Keratinocyte (primary cell): ENCODE results near the gene IL31RA. TPM values are rescaled to one million over a fixed set of nuclear protein-coding genes. Genes with fewer than 3 reads are reported as not detected.

Experiments used
- DNase-seq: peaks from one replicate; pipeline ENCODE4 v3.0.0-alpha.2; 2011; ENCODE audit warnings: low read depth, missing footprints, low spot score
- FAIRE-seq: peaks from 2 replicates; lab custom pipeline; 2011; peaks lifted over from hg19 to GRCh38; lab: Jason Lieb, UNC
- H2AFZ ChIP-seq: 2 replicates; pipeline ENCODE4 v1.6.0; 2012; ENCODE audit warnings: low read length, control low read depth, inconsistent platforms; ENCODE audit not compliant: control insufficient read depth
- H3K27ac ChIP-seq: 2 replicates; pipeline ENCODE4 v1.5.1; 2011; ENCODE audit warnings: low read length; ENCODE audit not compliant: control insufficient read depth, insufficient read depth
- H3K27me3 ChIP-seq: 3 replicates; pipeline ENCODE4 v1.6.0; 2011; ENCODE audit warnings: low read length; ENCODE audit not compliant: control insufficient read depth, insufficient read depth; ENCODE audit errors: extremely low read depth
- H3K36me3 ChIP-seq, 2 experiments: 2 replicates in 1 of 2; 3 replicates in 1 of 2; pipeline ENCODE4 v1.5.1; 2011; ENCODE audit warnings: low read length in 2 of 2, mild to moderate bottlenecking in 1 of 2; ENCODE audit not compliant: control insufficient read depth in 2 of 2, insufficient read depth in 2 of 2; ENCODE audit errors: extremely low read depth in 1 of 2
- H3K4me1 ChIP-seq: 3 replicates; pipeline ENCODE4 v1.5.1; 2011; ENCODE audit warnings: low read length; ENCODE audit not compliant: control insufficient read depth, insufficient read depth; ENCODE audit errors: extremely low read depth
- H3K4me2 ChIP-seq: 3 replicates; pipeline ENCODE4 v1.6.0; 2011; ENCODE audit warnings: low read depth, low read length; ENCODE audit not compliant: control insufficient read depth, insufficient read depth; ENCODE audit errors: extremely low read depth
- H3K4me3 ChIP-seq, 3 experiments: fragments of 200-600 bp in 1 of 3; sonication (generic) in 1 of 3; 2 replicates in 2 of 3; 3 replicates in 1 of 3; pipeline ENCODE4 v1.5.1; 2011 to 2016; ENCODE audit warnings: low read length in 3 of 3, mild to moderate bottlenecking in 3 of 3, control low read depth in 2 of 3, inconsistent platforms in 1 of 3, low read depth in 1 of 3, mixed read lengths in 1 of 3, mixed run types in 1 of 3, moderate library complexity in 1 of 3; ENCODE audit not compliant: control insufficient read depth in 2 of 3, insufficient read depth in 2 of 3; ENCODE audit errors: extremely low read depth in 1 of 3
- H3K79me2 ChIP-seq: 2 replicates; pipeline ENCODE4 v1.6.0; 2012; ENCODE audit warnings: low read length; ENCODE audit not compliant: control insufficient read depth, insufficient read depth
- H3K9ac ChIP-seq: 3 replicates; pipeline ENCODE4 v1.6.0; 2011; ENCODE audit warnings: low read length; ENCODE audit not compliant: control insufficient read depth, insufficient read depth; ENCODE audit errors: extremely low read depth
- H3K9me1 ChIP-seq: 3 replicates; pipeline ENCODE4 v1.6.0; 2011; ENCODE audit warnings: low read length; ENCODE audit not compliant: control insufficient read depth, insufficient read depth; ENCODE audit errors: extremely low read depth
- H3K9me3 ChIP-seq: 2 replicates; pipeline ENCODE4 v1.5.1; 2012; ENCODE audit warnings: low read depth, low read length; ENCODE audit not compliant: control insufficient read depth
- H4K20me1 ChIP-seq: 3 replicates; pipeline ENCODE4 v1.6.0; 2011; ENCODE audit warnings: low read length; ENCODE audit not compliant: control insufficient read depth, insufficient read depth; ENCODE audit errors: extremely low read depth
- CTCF ChIP-seq, 3 experiments: IDR thresholded peaks in 1 of 3; conservative IDR thresholded peaks in 1 of 3; optimal IDR thresholded peaks in 1 of 3; 2 replicates in 2 of 3; 3 replicates in 1 of 3; pipeline versions ENCODE3 to v1.5.1; 2011; ENCODE audit warnings: low read length in 3 of 3, mild to moderate bottlenecking in 3 of 3, moderate library complexity in 2 of 3, control low read depth in 1 of 3, inconsistent platforms in 1 of 3; ENCODE audit not compliant: insufficient read depth in 2 of 3; ENCODE audit errors: extremely low read depth in 1 of 3
- EZH2 ChIP-seq: IDR thresholded peaks from one replicate; pipeline ENCODE4 v1.6.1; 2012; ENCODE audit warnings: inconsistent platforms, mild to moderate bottlenecking, low read length, moderate library complexity
- dilution Hi-C: fragments of 300-500 bp; cut with MboI; formaldehyde crosslinking; loops from one replicate; pipeline ENCODE4 v1.7.0; 2020; ENCODE audit warnings: low sequenced_read_pairs; ENCODE audit not compliant: extremely low pct_ligation_motif_present
- polyA plus RNA-seq, 5 experiments: library from polyadenylated mRNA; depleted of rRNA in 3 of 5; stranded (reverse) in 3 of 5; stranded (forward) in 1 of 5; unstranded in 1 of 5; fragments of >200 nt; gene quantifications; 1 replicate in 1 of 5; 2 replicates in 3 of 5; 3 replicates in 1 of 5; pipeline versions ENCODE4 v1.2.1 to v1.2.3, GENCODE V29; 2011 to 2012; ENCODE audit warnings: missing spikeins in 2 of 5, low read depth in 1 of 5, low replicate concordance in 1 of 5

The IL31RA gene
- polyA plus RNA-seq, 1 donor (not counting 4 experiments of a cell fraction or from before 2014, with no cell fraction given), result 6.0 TPM

- no peaks in the 10 kb centered on the region for H4K20me1 ChIP-seq
- no peaks in the 10 kb centered on the region for H3K9me3 ChIP-seq
- H3K36me3 ChIP-seq, result no peaks in the 10 kb centered on the region
- no peak overlapping the region for H2AFZ ChIP-seq
- DNase-seq (no peak), FAIRE-seq (no peak)
- no peak overlapping the region for H3K9ac ChIP-seq
- peaks cover 28% of the 10 kb centered on the region for H3K4me1 ChIP-seq
- H3K27ac ChIP-seq, result no peak overlapping the region
- H3K4me2 ChIP-seq, result no peak overlapping the region
- dilution Hi-C loops, result no loop called here
- H3K9me1 ChIP-seq, result no peaks in the 10 kb centered on the region
- TF ChIP-seq EZH2, result no peak
- no peak for TF ChIP-seq CTCF (optimal IDR thresholded peaks at IDR 0.05 in 1 of 3, IDR thresholded peaks at IDR 0.05 in 1 of 3, conservative IDR thresholded peaks at IDR 0.05 in 1 of 3; ENCODE audit: extremely low read depth in 1 of 3, insufficient read depth in 2 of 3, low read length in 3 of 3)
- no peaks in the 10 kb centered on the region for H3K27me3 ChIP-seq
- H3K79me2 ChIP-seq, result no peaks in the 10 kb centered on the region
- no peak overlapping the region for H3K4me3 ChIP-seq
Measured at GRCh38 chr5:55848783-55849182, 2.4 kb upstream of the IL31RA start.

GRCh38 chr5:55851675-55851979, 470 bp downstream of the IL31RA start:
- Histone ChIP-seq H2AFZ (peak overlapping the region; percentile 74), H3K27ac (peak overlapping the region; percentile 95)

More at GRCh38 chr5:55851675-55851979, 470 bp downstream of the IL31RA start:
- H3K4me1 ChIP-seq, result peaks cover 33% of the 10 kb centered on the region
- H3K79me2 ChIP-seq, result no peaks in the 10 kb centered on the region
- no peaks in the 10 kb centered on the region for H4K20me1 ChIP-seq
- TF ChIP-seq EZH2 (no peak), CTCF (optimal IDR thresholded peaks at IDR 0.05 in 1 of 3, IDR thresholded peaks at IDR 0.05 in 1 of 3, conservative IDR thresholded peaks at IDR 0.05 in 1 of 3; ENCODE audit: extremely low read depth in 1 of 3, insufficient read depth in 2 of 3, low read length in 3 of 3) (no peak)
- H3K9me1 ChIP-seq, result no peaks in the 10 kb centered on the region
- no peaks in the 10 kb centered on the region for H3K36me3 ChIP-seq
- H3K27me3 ChIP-seq, result no peaks in the 10 kb centered on the region
- H3K9ac ChIP-seq, result peak overlapping the region; percentile 79
- peak overlapping the region; percentile 44 to 71 (median 67) for H3K4me3 ChIP-seq
- FAIRE-seq (no peak), DNase-seq (no peak)
- no peaks in the 10 kb centered on the region for H3K9me3 ChIP-seq
- H3K4me2 ChIP-seq, result peak overlapping the region; percentile 86
- dilution Hi-C loops, result no loop called here
